ENCODE data around the gene ACAD11.

Gene ACAD11

GRCh38 chr3:132597660-132598059, 61.9 kb downstream of the ACAD11 start:
- no peak overlapping the region for H3K4me3 ChIP-seq (ENCODE audit: low read depth, low read length)
- in situ Hi-C loops (cut with HindIII; ENCODE audit: low sequenced_read_pairs): no loop called here
- DNase-seq (ENCODE audit: low read depth, low spot score): no peak
- no peak for TF ChIP-seq CTCF (IDR thresholded peaks at IDR 0.05; ENCODE audit: low read depth, low read length)

GRCh38 chr3:132596816-132597433, 62.7 kb downstream of the ACAD11 start, which contains the start of gene ACKR4:
Gene ACKR4, plus strand, starts transcription at chr3:132597270. Its CDS starts 3,128 bp downstream, at chr3:132600398.
- no peak for DNase-seq (ENCODE audit: low read depth, low spot score)
- TF ChIP-seq CTCF (IDR thresholded peaks at IDR 0.05; ENCODE audit: low read depth, low read length): no peak
- H3K4me3 ChIP-seq (ENCODE audit: low read depth, low read length): no peak within 1 kb of the TSS

GRCh38 chr3:132596326-132596725, 63.3 kb downstream of the ACAD11 start:
- no peak overlapping the region for H3K4me3 ChIP-seq (ENCODE audit: low read depth, low read length)
- no peak for DNase-seq (ENCODE audit: low read depth, low spot score)
- no peak for TF ChIP-seq CTCF (IDR thresholded peaks at IDR 0.05; ENCODE audit: low read depth, low read length)
- in situ Hi-C loops (cut with HindIII; ENCODE audit: low sequenced_read_pairs): no loop called here

More at GRCh38 chr3:132596816-132597433, 62.7 kb downstream of the ACAD11 start, which contains the start of gene ACKR4:
- in situ Hi-C loops (cut with HindIII; ENCODE audit: low sequenced_read_pairs): no loop called here

GRCh38 chr3:132595014-132595413, 64.6 kb downstream of the ACAD11 start:
- in situ Hi-C loops (cut with HindIII; ENCODE audit: low sequenced_read_pairs): no loop called here
- DNase-seq (ENCODE audit: low read depth, low spot score): peak; percentile 41
- no peak for TF ChIP-seq CTCF (IDR thresholded peaks at IDR 0.05; ENCODE audit: low read depth, low read length)
- H3K4me3 ChIP-seq (ENCODE audit: low read depth, low read length): no peak overlapping the region

- TF ChIP-seq CTCF (IDR thresholded peaks at IDR 0.05; ENCODE audit: low read depth, low read length): no peak
- DNase-seq (ENCODE audit: low read depth, low spot score): no peak
- in situ Hi-C loops (cut with HindIII; ENCODE audit: low sequenced_read_pairs): no loop called here
- no peak overlapping the region for H3K4me3 ChIP-seq (ENCODE audit: low read depth, low read length)
Measured at GRCh38 chr3:132594498-132594897, 65.1 kb downstream of the ACAD11 start.

- no peak for TF ChIP-seq CTCF (IDR thresholded peaks at IDR 0.05; ENCODE audit: low read depth, low read length)
- no peak overlapping the region for H3K4me3 ChIP-seq (ENCODE audit: low read depth, low read length)
- in situ Hi-C loops (cut with HindIII; ENCODE audit: low sequenced_read_pairs): no loop called here
- peak; percentile 68 for DNase-seq (ENCODE audit: low read depth, low spot score)
Measured at GRCh38 chr3:132593947-132594323, 65.7 kb downstream of the ACAD11 start.
